Muscle layer of duodenum (tissue), 2 donors: ENCODE data around the gene USP48.

Experiments used
- H3K27ac ChIP-seq: one replicate; pipeline ENCODE4 v1.7.0; 2013; ENCODE audit warnings: mild to moderate bottlenecking, low read length
- H3K27me3 ChIP-seq: one replicate; pipeline ENCODE4 v1.7.0; 2013; ENCODE audit warnings: low read depth, mild to moderate bottlenecking, control low read depth, low read length
- H3K36me3 ChIP-seq, 2 donors: one replicate each; pipeline ENCODE4 v1.7.0; 2013; ENCODE audit warnings: low read length in 2 of 2, control low read depth in 1 of 2, mild to moderate bottlenecking in 1 of 2; ENCODE audit not compliant: insufficient read depth in 2 of 2, control insufficient read depth in 1 of 2
- H3K4me1 ChIP-seq, 2 donors: one replicate each; pipeline ENCODE4 v1.7.0; 2013; ENCODE audit warnings: low read length in 2 of 2, mild to moderate bottlenecking in 2 of 2, control low read depth in 1 of 2, moderate library complexity in 1 of 2; ENCODE audit not compliant: insufficient read depth in 2 of 2, control insufficient read depth in 1 of 2
- H3K4me3 ChIP-seq, 2 donors: one replicate each; pipeline ENCODE4 v1.7.0; 2013; ENCODE audit warnings: low read length in 2 of 2, low read depth in 1 of 2, mild to moderate bottlenecking in 1 of 2
- H3K9me3 ChIP-seq, 2 donors: one replicate each; pipeline ENCODE4 v1.7.0; 2013; ENCODE audit warnings: low read length in 2 of 2, control low read depth in 1 of 2, mild to moderate bottlenecking in 1 of 2; ENCODE audit not compliant: control insufficient read depth in 1 of 2
- donor health status: healthy.

USP48 gene

DNA sequence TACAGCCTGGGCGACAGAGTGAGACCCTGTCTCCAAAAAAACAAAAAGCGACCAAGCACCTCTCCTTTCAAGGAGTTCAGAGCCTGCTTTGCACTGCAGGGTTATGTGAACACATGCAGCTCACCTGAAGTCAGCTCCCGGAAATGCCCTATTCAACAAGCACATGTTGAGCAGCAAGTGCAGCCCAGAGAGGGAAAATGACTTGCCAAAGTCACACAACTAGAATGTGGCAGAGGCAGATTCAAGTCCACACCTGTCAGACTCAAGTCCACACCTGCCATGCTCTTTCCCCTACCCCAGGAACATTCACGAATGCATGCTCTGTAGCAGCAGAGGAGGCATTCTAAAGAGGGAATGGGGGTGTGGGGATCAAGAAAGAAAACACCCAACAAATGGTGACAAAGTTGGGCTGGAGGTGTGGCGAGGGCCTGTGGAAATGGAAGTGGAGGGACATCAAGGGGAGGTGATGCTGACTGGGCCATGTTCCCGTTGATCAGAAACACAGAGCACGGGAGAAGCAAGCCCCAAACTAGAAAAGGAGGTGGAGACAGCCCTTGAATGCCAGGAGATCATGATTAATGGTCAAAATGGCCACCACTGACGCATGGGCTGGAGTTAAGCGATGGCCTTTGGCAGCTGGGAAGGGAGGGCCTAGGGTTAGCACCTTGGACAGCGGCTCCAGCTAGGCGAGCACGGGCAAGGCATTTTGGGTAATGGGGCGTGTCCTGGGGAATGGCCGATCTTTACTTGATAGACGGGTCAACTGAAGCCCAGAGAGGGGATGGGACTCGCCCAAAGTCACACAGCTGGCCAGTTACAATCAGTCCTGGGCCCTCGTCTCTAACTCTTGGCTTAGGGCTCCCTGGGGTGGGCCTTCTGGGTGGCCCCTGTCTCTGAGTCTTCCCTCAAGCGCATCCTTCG lies 135.3 kb downstream of the USP48 start:
- no peaks in the 10 kb centered on the region for H3K36me3 ChIP-seq
- H3K27me3 ChIP-seq, result no peaks in the 10 kb centered on the region
- H3K9me3 ChIP-seq, result no peaks in the 10 kb centered on the region
- H3K27ac ChIP-seq, result no peak overlapping the region
- peaks cover 5 to 7% of the 10 kb centered on the region in 2 donors for H3K4me1 ChIP-seq
- no peak overlapping the region for H3K4me3 ChIP-seq

DNA sequence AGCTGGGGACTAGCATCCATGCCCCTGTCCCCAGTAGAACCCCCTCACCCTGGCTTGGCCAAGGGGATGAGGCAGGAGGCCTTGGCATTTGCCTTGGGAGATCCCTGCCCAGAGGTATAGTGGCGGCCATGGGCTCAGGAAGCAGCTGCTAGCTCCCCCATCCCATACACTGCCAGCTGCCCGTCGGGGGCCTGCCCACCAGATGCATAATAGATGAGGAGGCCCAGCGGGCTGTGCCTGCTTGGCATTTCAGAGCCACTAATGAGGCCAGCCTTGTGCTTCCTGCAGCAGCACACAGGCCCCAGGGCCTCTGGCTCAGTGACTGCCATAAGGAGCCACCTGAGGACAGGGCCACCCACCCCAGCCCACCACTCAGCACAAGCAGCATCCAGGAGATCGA lies 137.4 kb downstream of the USP48 start:
- no peaks in the 10 kb centered on the region for H3K9me3 ChIP-seq
- no peaks in the 10 kb centered on the region for H3K4me1 ChIP-seq
- no peaks in the 10 kb centered on the region for H3K36me3 ChIP-seq
- H3K27ac ChIP-seq, result no peak overlapping the region
- H3K4me3 ChIP-seq, result no peak overlapping the region
- H3K27me3 ChIP-seq, result peaks cover 6% of the 10 kb centered on the region

- Histone ChIP-seq H3K4me1 (no peaks in the 10 kb centered on the region), H3K4me3 (no peak overlapping the region), H3K27me3 (peaks cover 6% of the 10 kb centered on the region), H3K27ac (no peak overlapping the region), H3K9me3 (no peaks in the 10 kb centered on the region), H3K36me3 (no peaks in the 10 kb centered on the region)
Observed at GRCh38 chr1:21644906-21645305, 138.0 kb downstream of the USP48 start.

- H3K4me3 ChIP-seq, result no peak overlapping the region
- H3K27me3 ChIP-seq, result peaks cover 6% of the 10 kb centered on the region
- H3K4me1 ChIP-seq, result no peaks in the 10 kb centered on the region
- H3K36me3 ChIP-seq, result no peaks in the 10 kb centered on the region
- no peak overlapping the region for H3K27ac ChIP-seq
- no peaks in the 10 kb centered on the region for H3K9me3 ChIP-seq
Observed at GRCh38 chr1:21644348-21644747, 138.6 kb downstream of the USP48 start.

GRCh38 chr1:21643624-21644023 lies 139.3 kb downstream of the USP48 start:
- Histone ChIP-seq H3K4me3 (no peak overlapping the region), H3K9me3 (no peaks in the 10 kb centered on the region), H3K36me3 (no peaks in the 10 kb centered on the region), H3K27ac (no peak overlapping the region), H3K4me1 (no peaks in the 10 kb centered on the region), H3K27me3 (peaks cover 6% of the 10 kb centered on the region)

DNA sequence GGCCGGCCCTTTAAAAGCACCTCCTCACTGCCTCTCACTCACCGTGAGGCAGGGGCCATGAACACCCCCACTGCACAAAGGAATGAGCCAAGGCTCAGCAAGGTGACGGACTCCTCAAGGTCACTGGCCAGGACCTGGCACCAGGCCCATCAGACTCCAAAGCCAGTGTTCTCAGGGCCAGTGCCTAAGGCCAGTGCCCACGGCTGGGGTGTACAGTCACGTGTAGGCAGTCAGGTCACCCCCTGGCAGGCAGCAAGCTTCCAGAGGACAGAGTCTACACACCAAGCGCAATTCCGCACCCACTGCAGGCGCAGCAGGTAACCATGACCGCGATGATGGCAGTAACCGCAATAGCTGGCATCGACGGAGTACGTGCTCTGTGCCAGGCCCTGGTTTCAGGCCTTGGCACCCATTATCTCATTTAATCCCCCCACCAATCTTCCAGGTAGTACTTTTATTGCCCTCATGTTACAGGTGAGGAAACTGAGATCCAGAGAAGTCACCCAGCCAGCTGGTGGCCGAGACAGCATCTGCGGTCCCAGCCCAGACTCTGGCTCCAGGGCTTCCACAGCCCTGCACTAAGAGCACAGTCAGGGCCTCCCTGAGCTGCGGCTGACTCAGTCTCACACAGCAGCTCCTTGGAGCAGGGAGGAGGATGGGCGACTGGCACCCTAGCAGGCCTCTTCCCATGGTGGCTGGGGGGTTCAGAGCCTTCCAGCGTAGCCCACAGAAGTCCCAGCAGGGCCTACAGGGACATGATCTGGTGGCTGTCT lies 140.8 kb downstream of the USP48 start:
- H3K4me1 ChIP-seq, result no peaks in the 10 kb centered on the region
- no peaks in the 10 kb centered on the region for H3K9me3 ChIP-seq
- H3K27me3 ChIP-seq, result peaks cover 6% of the 10 kb centered on the region
- no peak overlapping the region for H3K27ac ChIP-seq
- no peak overlapping the region for H3K4me3 ChIP-seq
- H3K36me3 ChIP-seq, result no peaks in the 10 kb centered on the region

- no peaks in the 10 kb centered on the region for H3K4me1 ChIP-seq
- no peaks in the 10 kb centered on the region for H3K36me3 ChIP-seq
- peaks cover 6% of the 10 kb centered on the region for H3K27me3 ChIP-seq
- no peaks in the 10 kb centered on the region for H3K9me3 ChIP-seq
- no peak overlapping the region for H3K27ac ChIP-seq
- H3K4me3 ChIP-seq, result no peak overlapping the region
Observed at GRCh38 chr1:21641537-21641936, 141.4 kb downstream of the USP48 start.

DNA sequence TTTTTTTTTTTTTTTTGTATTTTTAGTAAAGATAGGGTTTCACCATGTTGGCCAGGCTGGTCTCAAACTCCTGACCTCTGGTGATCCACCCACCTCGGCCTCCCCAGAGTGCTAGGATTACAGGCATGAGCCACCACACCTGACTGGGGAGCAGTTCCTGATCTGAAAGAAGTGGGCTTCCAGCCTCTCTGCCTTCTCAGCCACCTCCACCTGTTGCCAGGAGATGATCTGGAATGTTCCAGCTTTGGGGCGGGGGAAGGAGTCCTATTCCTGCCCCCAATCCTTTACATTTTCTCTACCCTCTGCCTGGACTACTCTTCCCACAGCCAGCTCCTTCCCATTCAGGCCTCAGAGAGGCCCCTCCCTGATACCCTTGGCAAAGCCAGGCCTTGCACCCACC lies 141.9 kb downstream of the USP48 start:
- Histone ChIP-seq H3K4me3 (no peak overlapping the region), H3K9me3 (no peaks in the 10 kb centered on the region), H3K27ac (no peak overlapping the region), H3K27me3 (peaks cover 6% of the 10 kb centered on the region), H3K4me1 (no peaks in the 10 kb centered on the region), H3K36me3 (no peaks in the 10 kb centered on the region)

DNA sequence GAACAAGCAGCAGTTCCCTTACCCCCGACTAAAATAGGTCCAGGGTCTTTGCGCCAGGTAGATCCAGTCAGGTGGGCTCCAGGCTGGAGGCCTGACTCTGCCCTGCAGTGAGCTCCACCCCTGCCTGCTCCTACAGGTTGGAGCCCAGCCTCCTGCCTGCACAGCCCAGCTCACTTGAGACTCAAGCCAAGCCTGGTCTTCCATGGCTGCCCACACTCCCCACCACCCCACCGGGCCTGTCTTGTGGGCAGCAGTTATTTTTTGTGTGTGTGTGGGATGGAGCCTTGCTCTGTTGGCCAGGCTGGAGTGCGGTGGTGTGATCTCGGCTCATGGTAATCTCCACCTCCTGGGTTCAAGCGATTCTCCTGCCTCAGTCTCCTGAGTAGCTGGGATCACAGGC lies 142.3 kb downstream of the USP48 start:
- no peaks in the 10 kb centered on the region for H3K36me3 ChIP-seq
- H3K4me3 ChIP-seq, result no peak overlapping the region
- peaks cover 6% of the 10 kb centered on the region for H3K27me3 ChIP-seq
- no peaks in the 10 kb centered on the region for H3K9me3 ChIP-seq
- no peaks in the 10 kb centered on the region for H3K4me1 ChIP-seq
- no peak overlapping the region for H3K27ac ChIP-seq

GRCh38 chr1:21639594-21640041 lies 143.3 kb downstream of the USP48 start:
- H3K27ac ChIP-seq, result no peak overlapping the region
- no peaks in the 10 kb centered on the region for H3K9me3 ChIP-seq
- no peaks in the 10 kb centered on the region for H3K36me3 ChIP-seq
- no peak overlapping the region for H3K4me3 ChIP-seq
- H3K4me1 ChIP-seq, result no peaks in the 10 kb centered on the region
- peaks cover 6% of the 10 kb centered on the region for H3K27me3 ChIP-seq

DNA sequence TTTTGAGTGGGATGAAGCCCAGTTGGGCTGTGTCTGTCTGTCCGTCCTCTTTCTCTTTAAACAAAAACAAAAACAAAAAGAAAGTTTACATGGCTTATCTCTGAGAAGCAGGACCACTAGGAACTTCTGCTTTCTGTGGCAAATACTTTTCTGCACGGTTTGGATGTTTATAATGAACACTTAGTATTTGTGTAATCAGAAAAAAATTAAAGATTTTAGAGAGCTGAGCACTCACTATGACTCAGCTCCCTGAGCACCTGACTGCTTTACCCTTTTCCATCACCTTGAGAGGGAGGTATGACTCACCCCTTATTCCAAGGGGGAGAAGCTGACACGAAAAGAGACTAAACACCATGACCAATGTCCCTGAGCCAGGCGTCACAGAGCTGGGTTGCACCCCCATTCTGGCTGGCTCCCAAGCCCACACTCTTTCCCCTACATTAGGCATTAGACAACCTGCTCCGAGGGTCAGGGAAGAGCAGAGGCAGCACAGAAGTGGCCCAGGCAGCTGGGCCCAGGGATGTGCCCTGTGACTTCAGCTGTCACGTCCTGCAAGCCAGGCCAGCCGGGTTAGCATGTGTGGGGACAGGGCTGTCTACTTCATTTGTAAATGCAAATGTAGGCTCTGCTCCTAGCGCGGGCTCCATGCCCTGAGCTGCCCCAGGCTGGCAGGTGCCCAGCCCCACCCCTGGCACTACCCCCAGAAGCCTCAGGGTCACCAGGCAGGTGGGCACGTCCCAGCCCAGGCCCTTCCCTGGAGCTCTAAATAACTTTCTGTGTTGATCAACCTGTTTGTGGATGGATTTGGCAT lies 144.2 kb downstream of the USP48 start:
- Histone ChIP-seq H3K4me3 (no peak overlapping the region), H3K9me3 (no peaks in the 10 kb centered on the region), H3K4me1 (no peaks in the 10 kb centered on the region), H3K27ac (no peak overlapping the region), H3K27me3 (peaks cover 6% of the 10 kb centered on the region), H3K36me3 (no peaks in the 10 kb centered on the region)
